Erythroblast (primary cell): ENCODE data around the gene NGF.

Experiments used
- DNase-seq, 2 experiments: peaks; one replicate each; lab custom pipeline; 2025; lab: John Stamatoyannopoulos, UW
- GATA1 ChIP-seq: IDR thresholded peaks from 2 replicates; pipeline ENCODE4 v1.6.1; 2011; ENCODE audit warnings: low read depth, mild to moderate bottlenecking, control low read depth, low read length, moderate library complexity
- POLR2A ChIP-seq: IDR thresholded peaks from 2 replicates; pipeline ENCODE4 v1.6.1; 2011; ENCODE audit warnings: mild to moderate bottlenecking, low read length

Gene NGF

DNA sequence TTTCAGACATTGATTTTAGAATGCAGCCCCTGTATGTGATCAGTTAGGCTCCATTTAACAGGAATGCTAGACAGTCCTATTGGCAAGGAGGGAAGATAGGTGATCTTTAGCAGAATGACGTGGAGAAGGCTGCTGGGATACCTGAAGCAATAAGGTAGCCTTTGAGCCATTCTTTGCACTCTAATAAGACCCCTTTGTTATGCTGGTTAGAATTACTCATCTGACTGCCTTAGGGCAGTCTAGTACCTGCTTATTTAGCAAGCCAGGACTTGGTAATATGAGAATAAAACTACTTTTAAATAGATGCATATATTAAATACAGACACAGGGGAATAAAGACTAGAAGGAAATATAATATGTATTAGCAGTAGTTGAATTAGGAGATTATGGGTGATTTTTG, 29.1 kb downstream of the NGF start:
- TF ChIP-seq GATA1 (no peak), POLR2A (no peak)
- no peak for DNase-seq

DNA sequence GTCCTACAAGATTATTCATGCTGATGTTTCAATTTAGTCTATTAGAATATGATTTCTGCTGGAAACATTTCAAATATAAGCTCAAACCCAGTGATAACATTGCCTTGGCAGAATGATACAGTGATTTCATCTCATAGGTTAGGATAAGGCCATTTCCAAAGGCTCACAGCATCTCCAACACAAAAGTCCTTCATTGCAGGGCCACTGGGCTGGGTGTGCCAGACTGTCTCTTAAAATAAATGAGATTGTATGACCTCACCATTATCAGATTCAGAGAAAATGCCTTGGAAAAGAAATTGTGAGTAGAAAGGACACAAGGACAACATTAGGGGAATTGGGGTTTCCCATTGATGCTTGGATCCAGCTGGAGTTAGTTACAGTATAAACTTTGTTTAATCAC, 30.4 kb downstream of the NGF start:
- TF ChIP-seq GATA1 (no peak), POLR2A (no peak)
- no peak for DNase-seq

DNA sequence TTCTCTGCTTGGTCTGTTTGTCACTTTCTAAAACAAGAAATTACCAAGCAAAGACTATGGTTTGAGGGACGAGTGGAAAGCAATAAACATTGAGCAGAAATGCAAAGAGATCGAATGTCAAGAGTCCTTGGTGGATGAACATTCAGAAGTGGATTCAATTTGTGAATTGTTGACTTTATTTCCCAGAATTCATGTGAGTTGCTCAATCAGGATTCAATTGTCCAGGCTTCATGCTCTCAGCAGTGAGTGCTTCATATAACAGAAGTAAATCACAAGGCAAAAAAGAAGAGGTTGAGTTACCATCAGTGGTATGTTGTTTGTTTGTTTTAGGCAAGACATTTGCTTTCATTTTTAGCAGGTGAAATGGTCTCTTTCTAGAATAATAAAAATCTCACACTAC, 31.9 kb downstream of the NGF start:
- no peak for DNase-seq
- no peak for TF ChIP-seq POLR2A
- no peak for TF ChIP-seq GATA1

DNA sequence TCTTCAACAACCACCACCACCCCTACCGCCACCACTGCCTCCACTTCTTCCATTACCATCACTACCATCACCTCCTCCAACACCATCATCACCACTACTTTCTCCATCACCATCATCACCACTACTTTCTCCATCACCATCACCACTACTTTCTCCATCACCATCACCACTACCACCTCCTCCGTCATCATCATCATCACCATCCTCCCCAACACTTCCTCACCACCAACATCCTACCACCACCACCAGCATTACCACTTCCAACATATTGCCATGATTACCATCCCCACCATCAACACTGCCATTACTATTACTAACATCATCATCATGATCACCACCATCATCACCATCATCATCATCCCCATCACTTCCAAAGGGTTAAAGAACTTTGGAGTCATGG, 34.7 kb downstream of the NGF start:
- TF ChIP-seq POLR2A (no peak), GATA1 (no peak)
- no peak for DNase-seq

DNA sequence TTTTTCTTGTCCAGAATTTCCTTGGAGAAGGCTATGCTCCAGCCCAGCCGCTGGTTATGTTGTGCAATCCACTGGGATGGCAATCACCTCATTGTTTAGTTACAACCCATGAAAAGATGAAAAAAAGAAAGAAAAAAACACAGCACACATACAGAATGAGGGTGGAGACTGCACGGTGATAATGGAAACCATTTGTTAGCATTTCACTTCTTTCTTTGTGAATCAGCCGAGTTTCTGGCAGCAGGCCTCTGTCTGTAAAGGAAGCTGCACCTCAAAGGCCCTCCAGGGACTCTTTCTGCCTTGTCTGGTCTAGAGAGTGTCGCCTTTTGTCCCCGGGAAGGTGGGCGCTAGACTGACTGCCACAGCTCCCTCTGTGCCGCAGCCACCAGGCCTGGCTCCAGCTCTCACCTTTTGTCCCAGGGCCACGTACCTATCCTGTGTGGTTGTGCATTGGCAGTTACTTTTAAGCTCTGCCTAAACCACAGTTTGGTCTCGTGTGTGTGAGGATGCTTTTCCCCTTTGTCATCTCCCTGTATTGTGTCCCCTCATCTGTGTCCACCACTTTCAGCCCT, 35.6 kb downstream of the NGF start:
- TF ChIP-seq POLR2A: no peak
- TF ChIP-seq GATA1: no peak
- no peak for DNase-seq

DNA sequence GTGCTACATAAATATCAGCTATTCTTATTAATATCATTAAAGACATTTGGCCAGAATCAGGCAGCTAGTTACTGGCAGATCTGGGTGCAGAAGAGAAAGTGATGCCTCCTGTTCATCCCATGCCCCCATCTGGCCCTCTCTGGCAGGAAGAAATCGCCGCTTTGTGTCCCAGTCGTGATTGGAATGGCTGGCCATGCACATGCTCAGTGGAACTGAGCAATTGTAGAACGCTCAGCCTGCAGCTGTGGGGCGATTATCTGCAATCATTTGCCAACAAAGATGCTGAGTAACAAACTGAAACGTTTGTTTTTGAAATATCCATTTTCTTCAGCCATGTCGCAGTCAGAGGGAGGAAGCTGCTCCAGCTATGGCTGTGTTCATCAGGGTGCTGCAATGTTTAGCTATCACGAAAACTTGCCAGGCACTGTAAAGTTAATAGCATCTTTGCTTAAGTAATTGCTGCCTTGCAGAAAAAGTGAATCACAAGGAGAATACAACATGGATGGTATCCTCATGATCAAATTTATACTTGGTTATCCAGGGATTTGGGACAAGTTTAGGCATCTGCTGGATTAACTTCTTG, 36.5 kb downstream of the NGF start:
- DNase-seq: no peak
- no peak for TF ChIP-seq GATA1
- no peak for TF ChIP-seq POLR2A

DNA sequence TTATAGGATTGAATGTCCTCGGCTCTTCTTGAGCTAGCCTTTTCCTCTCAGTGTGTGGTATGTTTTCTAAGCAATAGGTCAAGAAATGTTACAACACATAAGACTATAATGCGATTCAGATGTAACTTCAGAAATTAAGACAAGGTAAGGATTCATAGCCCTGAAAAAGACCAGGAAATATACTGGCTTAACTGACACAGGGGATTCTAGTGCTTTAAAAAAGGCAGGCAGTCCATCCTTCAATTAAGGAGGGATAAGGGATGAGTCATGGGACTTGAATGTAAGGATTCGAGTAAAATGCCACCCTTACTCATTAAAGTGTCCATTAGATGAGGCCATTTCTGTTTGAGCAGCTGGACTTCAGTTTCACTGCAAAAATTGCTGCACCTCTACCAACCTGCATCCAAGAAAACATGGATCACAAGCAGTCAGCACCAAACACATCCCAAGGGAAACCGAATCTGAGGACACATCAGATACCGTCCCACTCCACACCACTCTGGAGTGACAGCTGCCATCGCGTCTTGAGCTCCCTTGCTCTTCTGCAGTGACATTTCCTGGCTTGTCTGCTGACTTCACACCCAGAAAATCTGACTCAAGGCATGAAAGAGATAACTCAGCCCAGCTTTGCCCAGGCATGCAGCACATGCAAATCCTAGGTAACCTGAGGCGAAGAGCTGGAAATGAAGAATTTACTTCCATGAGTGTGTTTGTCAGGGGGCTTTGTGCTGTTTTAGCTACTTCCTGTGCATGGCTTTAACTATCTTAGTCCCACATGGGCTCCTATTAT, 37.8 kb downstream of the NGF start:
- peak in 1 of 2 experiments; percentile 13 for DNase-seq
- TF ChIP-seq GATA1 (no peak), POLR2A (no peak)

DNA sequence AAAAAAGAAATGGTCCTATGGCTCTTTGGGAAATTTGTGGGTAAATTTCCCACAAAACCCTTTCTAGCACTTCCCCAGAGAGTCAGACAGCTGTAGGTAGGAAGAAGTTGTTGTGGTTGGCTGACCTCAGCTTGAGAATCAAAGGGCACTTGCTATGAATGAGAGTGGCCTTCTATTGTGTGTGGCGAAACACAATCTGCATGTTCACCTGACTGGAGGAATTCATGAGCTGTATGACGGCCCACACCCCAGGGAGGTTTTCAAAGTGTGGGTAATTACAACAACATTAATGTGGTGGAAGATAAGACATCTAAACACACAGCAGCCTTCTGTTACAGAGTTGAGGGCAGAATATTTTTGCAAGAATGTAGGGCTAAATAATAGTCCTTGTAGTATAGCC, 38.8 kb downstream of the NGF start:
- no peak for TF ChIP-seq GATA1
- DNase-seq: no peak

DNA sequence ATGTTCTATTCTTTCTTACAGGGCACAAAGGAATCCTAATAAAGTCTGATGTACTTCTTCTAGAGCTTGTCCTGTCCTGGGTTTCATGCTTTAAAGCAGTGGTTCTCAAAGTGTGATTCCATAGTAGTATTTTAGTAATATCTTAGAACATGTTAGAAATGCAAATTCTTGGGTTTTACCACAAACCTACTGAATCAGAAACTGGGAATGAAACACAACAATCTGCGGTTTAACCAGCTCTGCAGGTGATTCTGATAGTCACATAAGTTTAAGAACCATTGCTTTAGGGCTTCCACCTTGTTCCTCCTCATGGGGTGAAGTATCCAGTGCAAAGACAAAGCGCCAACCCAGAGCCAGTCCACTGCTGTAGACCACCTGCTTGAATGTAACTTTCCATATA, 41.1 kb downstream of the NGF start:
- no peak for TF ChIP-seq GATA1
- TF ChIP-seq POLR2A: no peak
- no peak for DNase-seq

DNA sequence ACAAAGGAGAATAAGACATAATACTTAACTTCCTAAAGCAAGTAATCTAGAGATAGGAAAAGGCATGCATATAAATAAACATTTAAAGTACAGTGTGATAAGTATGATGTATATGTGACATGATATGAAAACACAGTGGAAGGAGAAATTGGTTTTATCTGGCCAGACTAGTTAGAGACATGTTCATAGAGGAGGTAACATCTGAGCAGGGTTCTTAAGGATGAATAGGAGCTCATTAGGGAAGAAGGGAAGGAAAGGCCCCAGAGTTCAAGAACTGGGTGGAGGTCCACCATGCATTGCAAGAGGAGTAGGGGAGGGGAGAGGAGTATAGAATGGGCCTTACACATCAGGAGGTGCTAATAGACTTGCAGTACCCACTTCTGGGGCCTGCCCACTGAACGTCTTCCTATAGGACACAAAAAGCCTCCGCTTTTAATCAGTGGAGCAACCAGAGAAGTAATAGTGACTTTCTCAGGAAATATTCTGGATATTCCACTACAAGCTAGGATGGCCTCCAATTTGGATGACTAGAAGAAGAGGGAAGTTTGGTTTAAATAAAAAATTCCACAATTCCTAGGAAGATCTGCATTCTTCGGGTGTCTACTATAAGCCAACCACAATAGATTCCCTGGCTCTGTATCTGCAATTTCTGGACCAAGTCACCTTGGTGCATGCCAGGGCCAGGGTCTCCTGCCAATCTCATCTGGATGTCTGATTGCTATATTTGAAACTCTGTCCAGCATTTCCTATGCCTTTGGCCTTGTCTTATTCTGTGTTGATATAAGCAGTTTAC, 41.9 kb downstream of the NGF start:
- no peak for DNase-seq
- TF ChIP-seq GATA1 (no peak), POLR2A (no peak)

DNA sequence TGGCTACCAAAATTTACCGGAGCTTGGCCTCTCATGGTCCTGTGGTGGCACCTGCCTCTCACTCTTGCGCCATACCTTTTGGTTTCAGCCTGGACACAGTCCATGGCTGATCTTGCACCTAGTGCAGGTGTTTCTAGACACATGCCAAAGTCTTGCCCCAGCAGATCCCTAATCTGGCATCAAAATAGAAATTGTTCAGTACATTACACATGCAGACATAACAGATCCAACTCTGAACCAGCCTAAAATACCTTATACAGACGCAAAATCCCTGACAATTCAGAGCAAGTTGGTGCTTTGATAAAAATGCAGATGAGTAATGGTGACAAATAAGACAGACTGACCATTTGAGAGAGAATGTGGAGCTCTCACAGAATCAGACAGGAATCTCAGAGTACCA, 44.1 kb downstream of the NGF start:
- no peak for TF ChIP-seq GATA1
- TF ChIP-seq POLR2A: no peak
- no peak for DNase-seq

DNA sequence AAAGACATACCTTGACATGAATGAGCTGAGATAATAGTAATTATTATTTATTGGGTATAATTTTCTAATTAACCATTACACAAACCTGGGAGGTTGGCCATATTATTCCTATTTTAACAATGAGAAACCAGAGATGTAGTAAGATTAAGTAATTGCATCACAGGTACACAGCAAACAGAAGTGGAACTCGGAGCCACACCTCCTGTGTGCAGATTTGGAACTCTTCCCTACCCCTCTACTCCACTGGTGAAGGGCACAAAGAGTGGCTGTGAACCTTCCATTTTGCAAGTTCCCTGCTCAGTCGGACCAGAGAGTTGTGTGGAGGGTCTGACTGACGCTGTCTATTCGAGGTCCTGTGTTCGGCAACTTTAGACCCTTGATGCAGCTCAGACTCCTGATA, 45.0 kb downstream of the NGF start:
- DNase-seq: no peak
- TF ChIP-seq GATA1: no peak
- TF ChIP-seq POLR2A: no peak

DNA sequence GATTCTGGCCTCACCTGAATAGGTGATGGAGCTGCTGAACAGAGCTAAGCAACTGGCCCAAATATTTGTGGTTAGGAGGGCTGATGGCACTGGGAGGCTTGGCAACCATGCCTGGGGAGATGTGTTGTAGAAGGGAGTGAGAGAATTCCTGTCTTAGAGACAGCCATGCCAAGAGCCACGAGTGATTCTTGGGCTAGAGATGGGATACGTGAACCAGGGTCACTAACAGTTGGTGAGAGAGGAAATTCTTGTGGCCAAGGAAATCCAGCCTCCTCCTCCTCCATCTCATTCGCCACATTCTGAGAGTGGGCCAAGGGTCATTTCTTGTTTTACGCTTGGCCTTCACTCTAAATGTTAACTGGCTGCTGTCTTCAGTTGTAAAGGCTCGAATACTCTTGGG, 46.3 kb downstream of the NGF start:
- TF ChIP-seq POLR2A (no peak), GATA1 (no peak)
- DNase-seq: no peak

DNA sequence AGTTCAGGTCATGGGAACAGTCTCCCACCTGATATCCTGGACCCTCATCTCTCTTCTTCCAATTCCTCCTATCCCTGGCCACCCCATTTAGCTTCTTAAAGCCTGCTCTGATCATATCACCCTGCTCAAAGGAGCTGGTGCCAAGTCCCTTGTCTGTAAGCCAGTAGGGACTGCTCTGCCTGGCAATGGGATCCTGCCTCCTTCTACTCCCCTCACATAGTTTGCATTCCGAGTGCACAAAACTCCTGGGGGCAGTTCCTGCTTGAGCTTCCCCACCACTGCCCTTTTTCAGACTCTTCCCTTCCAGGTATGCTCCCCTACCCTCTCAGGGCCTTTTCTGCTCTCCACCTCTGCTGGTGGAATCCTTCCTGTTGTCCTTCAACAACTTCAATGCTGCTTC, 48.1 kb downstream of the NGF start:
- TF ChIP-seq GATA1 (no peak), POLR2A (no peak)
- no peak for DNase-seq
